H9 (cell line): ENCODE data around the gene ZNF599. TPM values are rescaled to one million over a fixed set of nuclear protein-coding genes. Genes with fewer than 3 reads are reported as not detected.

Source experiments
- DNase-seq: peaks from one replicate; pipeline ENCODE4 v3.0.0-alpha.2; 2017
- H2AFZ ChIP-seq: one replicate; pipeline ENCODE4 v1.6.1; 2013; ENCODE audit warnings: mild to moderate bottlenecking, low read length, control low read depth, moderate library complexity
- H2AK5ac ChIP-seq: 2 replicates; pipeline ENCODE4 v1.6.1; 2013; ENCODE audit warnings: low read length, control low read depth, mixed read lengths; ENCODE audit not compliant: insufficient read length
- H2BK120ac ChIP-seq: one replicate; pipeline ENCODE4 v1.6.1; 2013; ENCODE audit warnings: low read depth, mild to moderate bottlenecking, low read length, control low read depth, inconsistent platforms; ENCODE audit not compliant: poor library complexity, severe bottlenecking
- H2BK12ac ChIP-seq: 2 replicates; pipeline ENCODE4 v1.6.1; 2013; ENCODE audit warnings: low read length, control low read depth, mixed read lengths, low read depth; ENCODE audit not compliant: insufficient read length
- H2BK15ac ChIP-seq: 2 replicates; pipeline ENCODE4 v1.6.1; 2013; ENCODE audit warnings: low read depth, low read length, control low read depth
- H2BK20ac ChIP-seq: one replicate; pipeline ENCODE4 v1.6.1; 2013; ENCODE audit warnings: low read depth, mild to moderate bottlenecking, low read length, control low read depth, inconsistent platforms; ENCODE audit not compliant: poor library complexity, severe bottlenecking
- H2BK5ac ChIP-seq: 2 replicates; pipeline ENCODE4 v1.6.1; 2013; ENCODE audit warnings: low read length, control low read depth, mixed read lengths; ENCODE audit not compliant: insufficient read length
- H3K14ac ChIP-seq: 2 replicates; pipeline ENCODE4 v1.6.1; 2013; ENCODE audit warnings: low read length, control low read depth; ENCODE audit not compliant: insufficient read depth
- H3K18ac ChIP-seq: 2 replicates; pipeline ENCODE4 v1.6.1; 2013; ENCODE audit warnings: low read depth, mild to moderate bottlenecking, mixed read lengths, low read length, control low read depth; ENCODE audit not compliant: insufficient read length
- H3K23ac ChIP-seq: 2 replicates; pipeline ENCODE4 v1.6.1; 2013; ENCODE audit warnings: low read length, control low read depth, mixed read lengths, low read depth; ENCODE audit not compliant: insufficient read length
- H3K23me2 ChIP-seq: 2 replicates; pipeline ENCODE4 v1.6.1; 2013; ENCODE audit warnings: low read depth, mild to moderate bottlenecking, mixed read lengths, low read length, control low read depth; ENCODE audit not compliant: insufficient read length, poor library complexity, severe bottlenecking
- H3K27ac ChIP-seq: 2 replicates; pipeline ENCODE4 v1.5.1; 2013; ENCODE audit warnings: low read length, control low read depth, mixed read lengths, low read depth; ENCODE audit not compliant: insufficient read length
- H3K27me3 ChIP-seq: 2 replicates; pipeline ENCODE4 v1.6.1; 2013; ENCODE audit warnings: low read length, control low read depth, inconsistent platforms; ENCODE audit not compliant: insufficient read depth
- H3K4ac ChIP-seq: 2 replicates; pipeline ENCODE4 v1.6.1; 2013; ENCODE audit warnings: low read depth, mild to moderate bottlenecking, control low read depth, inconsistent platforms, low read length, moderate library complexity
- H3K4me1 ChIP-seq: 2 replicates; pipeline ENCODE4 v1.6.1; 2013; ENCODE audit warnings: low read length, control low read depth, inconsistent platforms; ENCODE audit not compliant: insufficient read depth
- H3K4me2 ChIP-seq: 2 replicates; pipeline ENCODE4 v1.6.1; 2013; ENCODE audit warnings: low read length, control low read depth, mixed read lengths; ENCODE audit not compliant: insufficient read length, insufficient read depth
- H3K56ac ChIP-seq: 2 replicates; pipeline ENCODE4 v1.6.1; 2013; ENCODE audit warnings: low read depth, mild to moderate bottlenecking, mixed read lengths, low read length, control low read depth; ENCODE audit not compliant: insufficient read length
- H3K79me1 ChIP-seq: 2 replicates; pipeline ENCODE4 v1.6.1; 2013; ENCODE audit warnings: low read depth, mild to moderate bottlenecking, moderate library complexity, low read length, control low read depth, inconsistent platforms; ENCODE audit not compliant: insufficient read depth, poor library complexity, severe bottlenecking
- H3K79me2 ChIP-seq: 2 replicates; pipeline ENCODE4 v1.6.1; 2013; ENCODE audit warnings: low read length, control low read depth, inconsistent platforms; ENCODE audit not compliant: insufficient read depth
- H3K9ac ChIP-seq: 2 replicates; pipeline ENCODE4 v1.6.1; 2013; ENCODE audit warnings: low read length, control low read depth, mixed read lengths; ENCODE audit not compliant: insufficient read length; ENCODE audit errors: extremely low read depth
- H3K9me3 ChIP-seq: one replicate; pipeline ENCODE4 v1.6.1; 2013; ENCODE audit warnings: low read depth, low read length, inconsistent platforms; ENCODE audit not compliant: control insufficient read depth
- H3T11ph ChIP-seq: one replicate; pipeline ENCODE4 v1.6.1; 2013; ENCODE audit warnings: mild to moderate bottlenecking, low read length, control low read depth, inconsistent platforms
- H4K20me1 ChIP-seq: one replicate; pipeline ENCODE4 v1.6.1; 2013; ENCODE audit not compliant: control insufficient read depth, insufficient read length, insufficient read depth
- H4K5ac ChIP-seq: 2 replicates; pipeline ENCODE4 v1.6.1; 2013; ENCODE audit warnings: low read depth, mild to moderate bottlenecking, mixed read lengths, low read length, control low read depth; ENCODE audit not compliant: insufficient read length
- H4K8ac ChIP-seq: replicated peaks from 2 replicates; pipeline ENCODE4 v1.6.1; 2013; ENCODE audit warnings: low read length, control low read depth, mixed read lengths, low read depth; ENCODE audit not compliant: insufficient read length
- H4K91ac ChIP-seq: 2 replicates; pipeline ENCODE4 v1.6.1; 2013; ENCODE audit warnings: low read depth, mild to moderate bottlenecking, moderate library complexity, mixed read lengths, low read length, control low read depth; ENCODE audit not compliant: insufficient read length
- H3K27ac Mint-ChIP-seq, 3 experiments: 2 replicates in 2 of 3; 3 replicates in 1 of 3; pipeline ENCODE4 v1.8.0; 2020 to 2021; ENCODE audit warnings: mixed read lengths in 3 of 3, mild to moderate bottlenecking in 1 of 3, moderate library complexity in 1 of 3
- H3K27me3 Mint-ChIP-seq: 2 replicates; pipeline ENCODE4 v1.8.0; 2021; ENCODE audit warnings: low read depth, mild to moderate bottlenecking, moderate library complexity, mixed read lengths
- H3K36me3 Mint-ChIP-seq, 3 experiments: 2 replicates in 2 of 3; 3 replicates in 1 of 3; pipeline ENCODE4 v1.8.0; 2020 to 2021; ENCODE audit warnings: low read depth in 3 of 3, mixed read lengths in 3 of 3; ENCODE audit not compliant: insufficient read depth in 1 of 3
- H3K4me1 Mint-ChIP-seq, 2 experiments: 2 replicates each; pipeline ENCODE4 v1.8.0; 2020; ENCODE audit warnings: mixed read lengths in 2 of 2
- H3K4me3 Mint-ChIP-seq, 2 experiments: 2 replicates in 1 of 2; 3 replicates in 1 of 2; pipeline ENCODE4 v1.8.0; 2020 to 2021; ENCODE audit warnings: mild to moderate bottlenecking in 2 of 2, mixed read lengths in 2 of 2, moderate library complexity in 1 of 2
- H3K9me3 Mint-ChIP-seq, 2 experiments: 2 replicates in 1 of 2; 3 replicates in 1 of 2; pipeline ENCODE4 v1.8.0; 2020; ENCODE audit warnings: mild to moderate bottlenecking in 2 of 2, mixed read lengths in 2 of 2, moderate library complexity in 1 of 2
- CTCF ChIP-seq: fragments of 200-600 bp; sonication (generic); conservative IDR thresholded peaks from 3 replicates; pipeline ENCODE4 v1.8.0; 2021; ENCODE audit warnings: antibody characterized with exemption, mild to moderate bottlenecking
- WGBS: extraction: QIAGEN DNeasy Blood & Tissue Kit; methylation state at CpG from one replicate; pipeline ENCODE4 v1.1.7; 2013; ENCODE audit warnings: missing lambda C conversion rate, low lambda C conversion rate, mixed read lengths; ENCODE audit not compliant: insufficient read length; ENCODE audit errors: extremely low coverage; 5-methylcytosine and 5-hydroxymethylcytosine counted together
- total RNA-seq: library from RNA; stranded (reverse); gene quantifications from 2 replicates; pipeline ENCODE4 v1.2.1, GENCODE V29; 2021

Gene ZNF599
- total RNA-seq, 1 experiment from 2014 or later: 3.9 TPM

- H3K4me2 ChIP-seq: no peak overlapping the region
- no peak overlapping the region for H2BK20ac ChIP-seq
- H3K14ac ChIP-seq: no peak overlapping the region
- no peak overlapping the region for H3K9ac ChIP-seq
- H3K4ac ChIP-seq: no peak overlapping the region
- no peak overlapping the region for H4K5ac ChIP-seq
- Mint-ChIP-seq H3K4me3 (no peak overlapping the region), H3K27me3 (peaks cover 14% of the 10 kb centered on the region), H3K9me3 (peaks cover 24 to 93% of the 10 kb centered on the region in 2 experiments), H3K27ac (no peak overlapping the region), H3K4me1 (no peaks in the 10 kb centered on the region), H3K36me3 (peaks cover 0 to 10% (median 3%) of the 10 kb centered on the region in 3 experiments; a peak in 5 of 7 replicates)
- no peak overlapping the region for H2BK15ac ChIP-seq
- no peak overlapping the region for H2AFZ ChIP-seq
- H3K79me2 ChIP-seq: no peaks in the 10 kb centered on the region
- no peak overlapping the region for H3K56ac ChIP-seq
- no peak overlapping the region for H4K91ac ChIP-seq
- H2AK5ac ChIP-seq: no peak overlapping the region
- H3K18ac ChIP-seq: no peak overlapping the region
- H4K20me1 ChIP-seq: no peaks in the 10 kb centered on the region
- H3T11ph ChIP-seq: no peak overlapping the region
- H3K9me3 ChIP-seq: no peaks in the 10 kb centered on the region
- no peak overlapping the region for H4K8ac ChIP-seq
- H3K27me3 ChIP-seq: no peaks in the 10 kb centered on the region
- no peak overlapping the region for H2BK120ac ChIP-seq
- no peaks in the 10 kb centered on the region for H3K4me1 ChIP-seq
- no peak overlapping the region for H2BK5ac ChIP-seq
- H3K23me2 ChIP-seq: no peaks in the 10 kb centered on the region
- WGBS: no CpG with 5 or more reads among the region's 2 CpGs
- no peaks in the 10 kb centered on the region for H3K79me1 ChIP-seq
- DNase-seq: no peak
- no peak overlapping the region for H3K23ac ChIP-seq
- no peak overlapping the region for H2BK12ac ChIP-seq
- no peak for TF ChIP-seq CTCF
- no peak overlapping the region for H3K27ac ChIP-seq
These were observed 43.7 kb upstream of the ZNF599 start for GRCh38 chr19:34816708-34817107.
